ENCODE data around the gene PAX4. TPM values are rescaled to one million over a fixed set of nuclear protein-coding genes. Genes with fewer than 3 reads are reported as not detected.

PAX4 gene
- total RNA-seq, 2 donors from 2014 or later: not detected

GRCh38 chr7:127566242-127566641 lies 51.7 kb downstream of the PAX4 start:
- no peak for ATAC-seq (replicated peaks in 1 of 2)
- Mint-ChIP-seq H3K4me3 (no peak overlapping the region), H3K36me3 (ENCODE audit: insufficient read depth in 2 of 2) (peaks cover 3 to 6% of the 10 kb centered on the region in 2 donors), H3K9me3 (peaks cover 6% of the 10 kb centered on the region in 2 donors), H3K4me1 (ENCODE audit: low read depth) (no peaks in the 10 kb centered on the region), H3K27ac (no peak overlapping the region), H3K27me3 (ENCODE audit: low read depth) (no peaks in the 10 kb centered on the region)
- DNase-seq: no peak

Other genes with a start within 250 kb of the PAX4 start
- 10 to 100 TPM; 49.9 to 52.1 TPM for gene ZNF800, start 225.4 kb downstream of the PAX4 start, total RNA-seq
- 10 to 100 TPM; 24.5 to 25.1 TPM for gene GCC1, start 32.5 kb downstream of the PAX4 start, total RNA-seq
- 100 to 1,000 TPM; 114 to 135 TPM for gene ARF5, start 29.7 kb downstream of the PAX4 start, total RNA-seq
- 1 to 10 TPM; 2.7 to 3.2 TPM for gene FSCN3, start 24.4 kb downstream of the PAX4 start, total RNA-seq
- 100 to 1,000 TPM; 237 to 285 TPM for gene SND1, start 34.1 kb upstream of the PAX4 start, total RNA-seq

Measured in activated T-cell treated with anti-CD3 and anti-CD28 coated beads, Interleukin-2, amount 50 U/mL, for 72 hours (primary cell).